ENCODE results near the gene STIP1. TPM values are rescaled to one million over a fixed set of nuclear protein-coding genes. Genes with fewer than 3 reads are reported as not detected.
"Not testable (repeated sequence)": the region's sequence is repeated elsewhere in the genome, so short reads cannot be mapped to it uniquely, and the experiment has no call there.

Gene STIP1
- total RNA-seq, 2 donors from 2014 or later, result 230 to 257 TPM

- WGBS, 2 experiments (ENCODE audit: insufficient coverage in 1 of 2, insufficient read length in 1 of 2), result 0% methylated on average over 16 to 46 of the region's 46 CpGs
- Histone ChIP-seq H3K27ac (ENCODE audit: low read depth, low read length) (peak overlapping the region; percentile 60), H3K9ac (ENCODE audit: extremely low read depth, low read length, poor library complexity, severe bottlenecking) (peak overlapping the region; percentile 82), H3K9me3 (ENCODE audit: control insufficient read depth, low read length) (no peaks in the 10 kb centered on the region), H3K4me3 (ENCODE audit: low read length) (peak overlapping the region; percentile 96), H3K36me3 (ENCODE audit: control insufficient read depth, insufficient read depth, low read length) (peaks cover 20% of the 10 kb centered on the region), H3K4me1 (ENCODE audit: control insufficient read depth, insufficient read depth, low read length) (peaks cover 15% of the 10 kb centered on the region), H3K27me3 (ENCODE audit: control insufficient read depth, insufficient read depth, low read length, poor library complexity, severe bottlenecking) (no peaks in the 10 kb centered on the region)
- DNase-seq, result peak; percentile 80
- peaks cover 16% of the 10 kb centered on the region for H3K36me3 Mint-ChIP-seq (ENCODE audit: low read depth)
- no peaks in the 10 kb centered on the region for H3K9me3 Mint-ChIP-seq
- H3K27ac Mint-ChIP-seq, result peak overlapping the region; percentile 88
- peak overlapping the region; percentile 86 for H3K4me3 Mint-ChIP-seq
- no peak for TF ChIP-seq CTCF (conservative IDR thresholded peaks at IDR 0.05)
- H3K27me3 Mint-ChIP-seq (ENCODE audit: insufficient read depth), result no peaks in the 10 kb centered on the region
- peaks cover 28% of the 10 kb centered on the region for H3K4me1 Mint-ChIP-seq
These were observed 60.0 kb downstream of the STIP1 start for GRCh38 chr11:64245797-64246620.

- peak overlapping the region; percentile 86 for H3K4me3 Mint-ChIP-seq
- H3K36me3 Mint-ChIP-seq (ENCODE audit: low read depth), result peaks cover 16% of the 10 kb centered on the region
- not testable (repeated sequence) for H3K9me3 ChIP-seq (ENCODE audit: control insufficient read depth, low read length); H3K9ac ChIP-seq (ENCODE audit: extremely low read depth, low read length, poor library complexity, severe bottlenecking); H3K27ac Mint-ChIP-seq; DNase-seq; H3K27me3 Mint-ChIP-seq (ENCODE audit: insufficient read depth); H3K27ac ChIP-seq (ENCODE audit: low read depth, low read length); H3K27me3 ChIP-seq (ENCODE audit: control insufficient read depth, insufficient read depth, low read length, poor library complexity, severe bottlenecking); H3K9me3 Mint-ChIP-seq
- Histone ChIP-seq H3K4me3 (ENCODE audit: low read length) (peak overlapping the region; percentile 96), H3K36me3 (ENCODE audit: control insufficient read depth, insufficient read depth, low read length) (peaks cover 20% of the 10 kb centered on the region), H3K4me1 (ENCODE audit: control insufficient read depth, insufficient read depth, low read length) (peaks cover 15% of the 10 kb centered on the region)
- H3K4me1 Mint-ChIP-seq, result peaks cover 28% of the 10 kb centered on the region
- 0% methylated on average over 37 of the region's 43 CpGs; no CpG with 5 or more reads in 1 of the 2 experiments for WGBS, 2 experiments (ENCODE audit: insufficient coverage in 1 of 2, insufficient read length in 1 of 2)
These were observed 60.6 kb downstream of the STIP1 start for GRCh38 chr11:64246621-64246870.

- WGBS, 2 experiments (ENCODE audit: insufficient coverage in 1 of 2, insufficient read length in 1 of 2), result 0 to 1% methylated on average over 24 to 69 of the region's 74 CpGs
- Histone ChIP-seq H3K27me3 (ENCODE audit: control insufficient read depth, insufficient read depth, low read length, poor library complexity, severe bottlenecking) (no peaks in the 10 kb centered on the region), H3K4me1 (ENCODE audit: control insufficient read depth, insufficient read depth, low read length) (peaks cover 15% of the 10 kb centered on the region), H3K27ac (ENCODE audit: low read depth, low read length) (peak within 1 kb of the TSS; percentile 87), H3K4me3 (ENCODE audit: low read length) (peak within 1 kb of the TSS; percentile 97), H3K9me3 (ENCODE audit: control insufficient read depth, low read length) (no peaks in the 10 kb centered on the region), H3K9ac (ENCODE audit: extremely low read depth, low read length, poor library complexity, severe bottlenecking) (peak within 1 kb of the TSS; percentile 82), H3K36me3 (ENCODE audit: control insufficient read depth, insufficient read depth, low read length) (peaks cover 20% of the 10 kb centered on the region)
- Mint-ChIP-seq H3K4me1 (peaks cover 28% of the 10 kb centered on the region), H3K27me3 (ENCODE audit: insufficient read depth) (no peaks in the 10 kb centered on the region), H3K4me3 (peak within 1 kb of the TSS; percentile 86), H3K27ac (peak within 1 kb of the TSS; percentile 96), H3K9me3 (no peaks in the 10 kb centered on the region), H3K36me3 (ENCODE audit: low read depth) (peaks cover 16% of the 10 kb centered on the region)
- TF ChIP-seq CTCF (conservative IDR thresholded peaks at IDR 0.05), result peak; percentile 54
- DNase-seq, result peak; percentile 96
These were observed 61.1 kb downstream of the STIP1 start, which contains the start of gene PPP1R14B for GRCh38 chr11:64246871-64247728. TSS of gene PPP1R14B (minus strand) at chr11:64246943. CDS start at chr11:64246673, 270 bp downstream.

Measured in endodermal cell (in vitro differentiated cells).